H1 (cell line): ENCODE measurements around the gene RBM6. TPM values are rescaled to one million over a fixed set of nuclear protein-coding genes. Genes with fewer than 3 reads are reported as not detected.

ENCODE experiments used
- CTCF ChIA-PET: fragments of 300-600 bp; sonication (Branson Sonifier 250); formaldehyde crosslinking; loops from one replicate; lab custom pipeline; 2021; ENCODE audit not compliant: partially characterized antibody; lab: Charles Lee
- POLR2A ChIA-PET: fragments of 300-600 bp; sonication (Branson Sonifier 250); formaldehyde crosslinking; loops from one replicate; lab custom pipeline; 2021; ENCODE audit warnings: inconsistent platforms; ENCODE audit not compliant: partially characterized antibody; lab: Charles Lee
- DNase-seq, 2 experiments: peaks; one replicate each; pipeline versions ENCODE4 v3.0.0 to v3.0.0-alpha.2; 2010 to 2022; ENCODE audit warnings: low spot score in 2 of 2, low read depth in 1 of 2, mixed read lengths in 1 of 2
- FAIRE-seq: peaks from 2 replicates; lab custom pipeline; 2011; peaks lifted over from hg19 to GRCh38; lab: Jason Lieb, UNC
- H2AFZ ChIP-seq: 2 replicates; pipeline ENCODE4 v1.8.1; 2012; ENCODE audit warnings: low read length, inconsistent platforms
- H2AK5ac ChIP-seq: 2 replicates; pipeline ENCODE4 v1.6.1; 2013; ENCODE audit warnings: low read depth, low read length
- H2BK120ac ChIP-seq: replicated peaks from 2 replicates; pipeline ENCODE3; 2013; ENCODE audit warnings: low read depth, low read length, inconsistent platforms
- H2BK12ac ChIP-seq: 2 replicates; pipeline ENCODE4 v1.6.1; 2013; ENCODE audit warnings: low read depth, low read length
- H2BK15ac ChIP-seq: 2 replicates; pipeline ENCODE4 v1.6.1; 2013; ENCODE audit warnings: low read length
- H2BK20ac ChIP-seq: 2 replicates; pipeline ENCODE4 v1.6.1; 2013; ENCODE audit warnings: low read length
- H2BK5ac ChIP-seq: 2 replicates; pipeline ENCODE4 v1.6.1; 2013; ENCODE audit warnings: low read depth, low read length
- H3K14ac ChIP-seq: 2 replicates; pipeline ENCODE4 v1.6.1; 2013; ENCODE audit warnings: inconsistent platforms; ENCODE audit not compliant: insufficient read length
- H3K18ac ChIP-seq: 2 replicates; pipeline ENCODE4 v1.6.1; 2013; ENCODE audit warnings: low read length; ENCODE audit errors: extremely low read depth
- H3K23ac ChIP-seq: 2 replicates; pipeline ENCODE4 v1.6.1; 2013; ENCODE audit warnings: inconsistent platforms; ENCODE audit not compliant: insufficient read length
- H3K23me2 ChIP-seq: 2 replicates; pipeline ENCODE4 v1.6.1; 2013; ENCODE audit warnings: low read depth, low read length
- H3K27ac ChIP-seq: 2 replicates; pipeline ENCODE4 v1.6.1; 2011; ENCODE audit warnings: low read depth, low read length, inconsistent platforms
- H3K27me3 ChIP-seq, 4 experiments: replicated peaks in 1 of 4; 1 replicate in 1 of 4; 2 replicates in 3 of 4; pipeline versions ENCODE4 v1.6.1 to v1.8.1; 2011 to 2013; ENCODE audit warnings: low read length in 3 of 4, mild to moderate bottlenecking in 3 of 4, inconsistent platforms in 2 of 4, mixed read lengths in 2 of 4, moderate library complexity in 1 of 4; ENCODE audit not compliant: control insufficient read depth in 3 of 4, insufficient read depth in 3 of 4; ENCODE audit errors: extremely low read depth in 1 of 4
- H3K36me3 ChIP-seq, 4 experiments: 2 replicates each; pipeline versions ENCODE4 v1.6.1 to v1.8.1; 2011 to 2013; ENCODE audit warnings: mild to moderate bottlenecking in 4 of 4, low read length in 3 of 4, moderate library complexity in 2 of 4, control low read depth in 1 of 4, inconsistent platforms in 1 of 4; ENCODE audit not compliant: insufficient read depth in 4 of 4, control insufficient read depth in 2 of 4
- H3K4ac ChIP-seq: replicated peaks from 2 replicates; pipeline ENCODE3; 2013; ENCODE audit warnings: low read length, low read depth, mixed read lengths, inconsistent platforms; ENCODE audit not compliant: insufficient read length
- H3K4me1 ChIP-seq, 4 experiments: replicated peaks in 1 of 4; 1 replicate in 1 of 4; 2 replicates in 3 of 4; pipeline versions ENCODE4 v1.6.1 to v1.8.1; 2011 to 2013; ENCODE audit warnings: low read length in 3 of 4, inconsistent platforms in 2 of 4, mixed read lengths in 1 of 4; ENCODE audit not compliant: insufficient read depth in 4 of 4, control insufficient read depth in 3 of 4
- H3K4me2 ChIP-seq, 2 experiments: 2 replicates each; pipeline versions ENCODE4 v1.6.1 to v1.8.1; 2011 to 2013; ENCODE audit warnings: low read depth in 2 of 2, low read length in 2 of 2, control low read depth in 1 of 2, inconsistent platforms in 1 of 2, mild to moderate bottlenecking in 1 of 2; ENCODE audit not compliant: insufficient read depth in 1 of 2
- H3K4me3 ChIP-seq, 4 experiments: fragments of 200-600, 300-600 bp in 1 of 4; sonication (generic), shearing (Covaris generic), sonication (Bioruptor Twin) in 1 of 4; 2 replicates each; pipeline versions ENCODE4 v1.5.1 to v1.8.1; 2011 to 2016; ENCODE audit warnings: low read length in 4 of 4, low read depth in 3 of 4, control low read depth in 2 of 4, inconsistent platforms in 2 of 4, mild to moderate bottlenecking in 2 of 4, mixed read lengths in 1 of 4, moderate library complexity in 1 of 4; ENCODE audit not compliant: insufficient read depth in 2 of 4; ENCODE audit errors: extremely low read depth in 1 of 4
- H3K56ac ChIP-seq: replicated peaks from 2 replicates; pipeline ENCODE3; 2013; ENCODE audit warnings: low read depth, mild to moderate bottlenecking, mixed read lengths, low read length, inconsistent platforms; ENCODE audit not compliant: insufficient read length
- H3K79me1 ChIP-seq: 2 replicates; pipeline ENCODE4 v1.6.1; 2013; ENCODE audit warnings: low read depth, low read length, control low read depth
- H3K79me2 ChIP-seq, 2 experiments: 2 replicates each; pipeline versions ENCODE4 v1.6.1 to v1.8.1; 2012 to 2013; ENCODE audit warnings: low read length in 2 of 2, mild to moderate bottlenecking in 2 of 2, inconsistent platforms in 1 of 2; ENCODE audit not compliant: insufficient read depth in 2 of 2, control insufficient read depth in 1 of 2
- H3K9ac ChIP-seq, 4 experiments: replicated peaks in 1 of 4; 1 replicate in 1 of 4; 2 replicates in 3 of 4; pipeline versions ENCODE4 v1.6.1 to v1.8.1; 2011 to 2013; ENCODE audit warnings: low read depth in 3 of 4, low read length in 3 of 4, control low read depth in 2 of 4, mild to moderate bottlenecking in 2 of 4, moderate library complexity in 2 of 4, inconsistent platforms in 1 of 4; ENCODE audit errors: extremely low read depth in 1 of 4
- H3K9me3 ChIP-seq, 2 experiments: 2 replicates each; pipeline versions ENCODE4 v1.6.1 to v1.8.1; 2012 to 2013; ENCODE audit warnings: mild to moderate bottlenecking in 2 of 2, moderate library complexity in 2 of 2, control low read depth in 1 of 2, inconsistent platforms in 1 of 2, low read depth in 1 of 2, low read length in 1 of 2, mixed read lengths in 1 of 2; ENCODE audit not compliant: insufficient read depth in 2 of 2
- H4K20me1 ChIP-seq, 2 experiments: replicated peaks in 1 of 2; 2 replicates each; pipeline versions ENCODE3 to v1.8.1; 2011 to 2013; ENCODE audit warnings: inconsistent platforms in 2 of 2, low read length in 2 of 2, mild to moderate bottlenecking in 1 of 2; ENCODE audit not compliant: insufficient read depth in 2 of 2, control insufficient read depth in 1 of 2
- H4K5ac ChIP-seq: 2 replicates; pipeline ENCODE4 v1.6.1; 2013; ENCODE audit warnings: low read length, low read depth, mixed read lengths, inconsistent platforms; ENCODE audit not compliant: insufficient read length
- H4K8ac ChIP-seq: 2 replicates; pipeline ENCODE4 v1.8.0; 2013; ENCODE audit warnings: mild to moderate bottlenecking, moderate library complexity, low read length, inconsistent platforms; ENCODE audit not compliant: insufficient read depth; ENCODE audit errors: extremely low read depth
- H4K91ac ChIP-seq: replicated peaks from 2 replicates; pipeline ENCODE3; 2013; ENCODE audit warnings: low read length, mixed read lengths, inconsistent platforms; ENCODE audit not compliant: insufficient read length
- ASH2L ChIP-seq: fragments of 200-600, 300-600 bp; sonication (generic); IDR thresholded peaks from one replicate; pipeline ENCODE4 v1.7.1; 2017; ENCODE audit warnings: low read length
- CTBP2 ChIP-seq: IDR thresholded peaks from 2 replicates; pipeline ENCODE4 v1.7.0; 2011; ENCODE audit warnings: borderline replicate concordance, mild to moderate bottlenecking, moderate library complexity, mixed read lengths, low read length; ENCODE audit not compliant: insufficient read depth, insufficient read length
- NANOG ChIP-seq: IDR thresholded peaks from 2 replicates; pipeline ENCODE4 v1.6.1; 2011; ENCODE audit warnings: low read length, low read depth, mild to moderate bottlenecking, inconsistent platforms; ENCODE audit not compliant: insufficient read depth, poor library complexity, severe bottlenecking
- PHF8 ChIP-seq: fragments of 200-600 bp; sonication (generic); conservative IDR thresholded peaks from 2 replicates; pipeline ENCODE4 v1.7.1; 2012; ENCODE audit warnings: low read depth, mild to moderate bottlenecking, inconsistent platforms, low read length, moderate library complexity
- POLR2AphosphoS5 ChIP-seq: IDR thresholded peaks from 2 replicates; pipeline ENCODE4 v1.6.1; 2011; ENCODE audit warnings: low read depth, low read length
- TAF7 ChIP-seq: optimal IDR thresholded peaks from 2 replicates; pipeline ENCODE3; 2011; ENCODE audit warnings: low read depth, mild to moderate bottlenecking, inconsistent platforms, low read length, moderate library complexity, borderline replicate concordance
- TEAD4 ChIP-seq: IDR thresholded peaks from 2 replicates; pipeline ENCODE4 v1.6.1; 2012; ENCODE audit warnings: low read depth, low read length, inconsistent platforms, mixed read lengths
- WGBS, 2 experiments: shearing (Covaris generic) in 1 of 2; methylation state at CpG; one replicate each; pipeline versions ENCODE4 v1.1.6 to v1.1.7; 2013 to 2015; ENCODE audit warnings: low lambda C conversion rate in 2 of 2, mixed read lengths in 2 of 2, inconsistent platforms in 1 of 2, low coverage in 1 of 2, missing lambda C conversion rate in 1 of 2; ENCODE audit not compliant: insufficient replicate concordance in 2 of 2, insufficient coverage in 1 of 2, insufficient read length in 1 of 2; ENCODE audit errors: extremely low coverage in 1 of 2, missing lambda C conversion rate in 1 of 2; 5-methylcytosine and 5-hydroxymethylcytosine counted together
- polyA plus RNA-seq, 7 experiments: library from polyadenylated mRNA; depleted of rRNA in 3 of 7; stranded (reverse) in 5 of 7; unstranded in 2 of 7; fragments of >200 nt in 5 of 7; fragments of 200-250 nt in 2 of 7; gene quantifications; 1 replicate in 5 of 7; 2 replicates in 1 of 7; 4 replicates in 1 of 7; pipeline versions ENCODE4 v1.2.1 to v1.2.3, GENCODE V29; 2011 to 2013; ENCODE audit warnings: missing spikeins in 2 of 7, mixed read lengths in 2 of 7
- total RNA-seq: library from RNA; stranded (reverse); fragmentation: NEBNext Ultra II Directional; extraction: Animal tissue kit (Norgen Biotek cat#: 25700); gene quantifications from 2 replicates; pipeline ENCODE4 v1.2.1, GENCODE V29; 2021
- TF ChIP-seq, protein P1 (sequence below): IDR thresholded peaks from 2 replicates; pipeline ENCODE4 v1.6.1; 2011; ENCODE audit warnings: low read depth, mild to moderate bottlenecking, low read length; ENCODE audit not compliant: insufficient read depth
- TF ChIP-seq, protein P2 (sequence below): IDR thresholded peaks from 2 replicates; pipeline ENCODE4 v1.6.1; 2012; ENCODE audit warnings: inconsistent platforms

Gene RBM6
- total and polyA plus RNA-seq, 2 of the 8 experiments (the other 6 are each of a cell fraction or from before 2014, with no cell fraction given), result 30.6 to 80.1 TPM

DNA sequence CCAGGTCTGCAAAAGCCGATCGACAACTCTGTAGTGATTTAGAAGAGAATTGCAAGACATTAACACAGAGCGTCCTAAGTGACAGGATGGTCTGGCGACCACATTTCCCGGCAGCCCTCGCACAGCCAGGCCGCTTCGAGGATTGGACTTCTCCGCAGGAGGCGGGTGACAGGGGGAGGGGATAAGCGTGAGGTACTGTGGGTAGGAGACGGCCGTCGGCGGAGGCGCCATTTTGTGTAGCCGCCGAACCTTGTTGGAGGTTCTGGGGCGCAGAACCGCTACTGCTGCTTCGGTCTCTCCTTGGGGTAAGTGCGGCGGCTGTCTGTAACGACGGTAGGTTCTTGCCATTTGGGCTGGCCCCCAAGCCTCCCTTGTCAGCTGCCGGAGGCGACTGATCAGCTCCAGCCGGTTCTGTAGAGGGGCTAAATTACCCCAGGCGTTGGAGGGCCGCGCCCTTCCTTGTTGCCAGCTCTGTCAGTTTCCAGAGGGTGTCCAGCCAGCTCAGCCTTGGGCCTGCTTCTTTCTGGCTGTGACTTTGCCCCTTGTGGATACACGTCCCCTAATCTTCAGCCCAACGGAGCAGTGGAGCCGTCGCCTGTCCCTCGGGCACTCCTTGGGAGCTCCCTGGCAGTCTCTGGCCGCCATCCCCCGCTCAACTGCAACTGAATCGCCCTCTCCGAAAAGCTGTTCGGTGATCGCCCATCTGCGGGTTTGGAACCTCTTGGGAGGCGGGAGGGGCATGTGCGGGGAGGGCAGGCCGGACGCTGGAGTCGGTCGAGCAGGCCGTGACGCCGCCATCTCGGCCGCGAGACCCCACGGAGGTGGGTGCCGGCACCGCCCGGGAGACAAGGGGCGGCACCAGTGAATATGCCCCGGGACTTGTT is 149.0 kb downstream of the RBM6 start, which contains the start of gene RBM5:
Gene RBM5 (plus strand): TSS at position 195 of the 884 bp plus-strand sequence. CDS start 1,516 bp downstream, outside the sequence.
- FAIRE-seq, result peak; percentile 42
- H3K4me2 ChIP-seq, result peak within 1 kb of the TSS; percentile 81 to 88
- POLR2A ChIA-PET, result interaction anchor here (0.6 to 1.6 kb wide), 8 partner anchors 9 to 159 kb away, joined by 3 to 5 read pairs (median 3); partner anchors contain the start of gene MON1A
- TF ChIP-seq, protein P1, sequence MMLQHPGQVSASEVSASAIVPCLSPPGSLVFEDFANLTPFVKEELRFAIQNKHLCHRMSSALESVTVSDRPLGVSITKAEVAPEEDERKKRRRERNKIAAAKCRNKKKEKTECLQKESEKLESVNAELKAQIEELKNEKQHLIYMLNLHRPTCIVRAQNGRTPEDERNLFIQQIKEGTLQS, result no peak
- TF ChIP-seq CTBP2 (peak; percentile 47), TEAD4 (no peak), NANOG (no peak), PHF8 (peak; percentile 91), POLR2AphosphoS5 (peak; percentile 71; the same call in 1 of the 2 replicates), ASH2L (peak; percentile 82), TAF7 (no peak)
- TF ChIP-seq, protein P2, sequence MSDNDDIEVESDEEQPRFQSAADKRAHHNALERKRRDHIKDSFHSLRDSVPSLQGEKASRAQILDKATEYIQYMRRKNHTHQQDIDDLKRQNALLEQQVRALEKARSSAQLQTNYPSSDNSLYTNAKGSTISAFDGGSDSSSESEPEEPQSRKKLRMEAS, result peak; percentile 39; the same call in 1 of the 2 replicates

More for the DNA sequence above, 149.0 kb downstream of the RBM6 start, which contains the start of gene RBM5:
- peak within 1 kb of the TSS; percentile 95 for H4K8ac ChIP-seq
- no peaks in the 10 kb centered on the region; the same call in 1 of the 2 replicates for H3K79me1 ChIP-seq
- peaks cover 0 to 3% (median 0%) of the 10 kb centered on the region in 4 experiments; a peak in 1 of 7 replicates for H3K4me1 ChIP-seq
- no peak within 1 kb of the TSS for H2AK5ac ChIP-seq
- H2BK15ac ChIP-seq, result no peak within 1 kb of the TSS
- H4K20me1 ChIP-seq, result no peaks in the 10 kb centered on the region
- peaks cover 0 to 21% of the 10 kb centered on the region in 2 experiments; a peak in 3 of 4 replicates for H3K79me2 ChIP-seq
- H3K23ac ChIP-seq, result no peak within 1 kb of the TSS
- peak within 1 kb of the TSS; percentile 64 for H3K18ac ChIP-seq
- H2BK120ac ChIP-seq, result no peak within 1 kb of the TSS
- peak within 1 kb of the TSS; percentile 91 for H3K4ac ChIP-seq
- H3K36me3 ChIP-seq, result peaks cover 13 to 40% (median 28%) of the 10 kb centered on the region in 4 experiments
- peaks cover 3 to 7% of the 10 kb centered on the region in 2 experiments; a peak in 2 of 4 replicates for H3K9me3 ChIP-seq
- H3K56ac ChIP-seq, result peak within 1 kb of the TSS; percentile 87
- H4K5ac ChIP-seq, result peak within 1 kb of the TSS; percentile 92
- peak; percentile 68 to 94 for DNase-seq
- H2BK12ac ChIP-seq, result peak within 1 kb of the TSS; percentile 81
- peak within 1 kb of the TSS; percentile 90 for H2BK5ac ChIP-seq
- H3K27me3 ChIP-seq, result no peaks in the 10 kb centered on the region
- peak within 1 kb of the TSS; percentile 87 for H3K27ac ChIP-seq
- H3K14ac ChIP-seq, result no peak within 1 kb of the TSS
- WGBS, 2 experiments, result 2% methylated on average over 61 of the region's 61 CpGs; no CpG with 5 or more reads in 1 of the 2 experiments
- peak within 1 kb of the TSS; percentile 86 to 96 (median 93) for H3K9ac ChIP-seq
- no peaks in the 10 kb centered on the region for H3K23me2 ChIP-seq
- H2AFZ ChIP-seq, result peak within 1 kb of the TSS; percentile 66
- peak within 1 kb of the TSS; percentile 66 for H4K91ac ChIP-seq
- H3K4me3 ChIP-seq, result peak within 1 kb of the TSS; percentile 86 to 100 (median 100)
- CTCF ChIA-PET, result interaction anchor here (0.6 to 1.8 kb wide), 5 partner anchors 11 to 311 kb away, joined by 3 to 4 read pairs (median 3); no protein-coding TSS in a partner anchor
- H2BK20ac ChIP-seq, result no peak within 1 kb of the TSS
